GM23338 (cell line): ENCODE results near the gene HERC2. TPM values are rescaled to one million over a fixed set of nuclear protein-coding genes. Genes with fewer than 3 reads are reported as not detected.
A peak's percentile ranks its signal among the peaks of the same experiment; 100 is the strongest.

ENCODE experiments used
- ATAC-seq: fragments of 200-7000 bp; cut with Tn5 transposase; 3 replicates; pipeline ENCODE4 v1.9.1; 2020
- DNase-seq: peaks from one replicate; pipeline ENCODE4 v3.0.0-alpha.2; 2015; ENCODE audit warnings: low spot score
- H2AFZ ChIP-seq: fragments of 200-600 bp; sonication (generic); 2 replicates; pipeline ENCODE4 v1.8.0; 2016; ENCODE audit warnings: antibody characterized with exemption, mild to moderate bottlenecking, moderate library complexity
- H3F3A ChIP-seq: fragments of 200-600 bp; sonication (generic); replicated peaks from 2 replicates; pipeline ENCODE4 v1.8.0; 2017; ENCODE audit warnings: antibody characterized with exemption, mixed run types, low read depth
- H3K27ac ChIP-seq: fragments of 200-600 bp; sonication (generic); 2 replicates; pipeline ENCODE4 v1.6.1; 2016; ENCODE audit warnings: low read depth
- H3K27me3 ChIP-seq: fragments of 200-600 bp; sonication (generic); 2 replicates; pipeline ENCODE4 v1.8.0; 2016; ENCODE audit warnings: mild to moderate bottlenecking, mixed run types, moderate library complexity; ENCODE audit not compliant: insufficient read depth
- H3K36me3 ChIP-seq: fragments of 200-600 bp; sonication (generic); 2 replicates; pipeline ENCODE4 v1.8.0; 2016; ENCODE audit warnings: mild to moderate bottlenecking; ENCODE audit not compliant: insufficient read depth
- H3K4me1 ChIP-seq: fragments of 200-600 bp; sonication (generic); 2 replicates; pipeline ENCODE4 v1.8.0; 2016; ENCODE audit warnings: mild to moderate bottlenecking, moderate library complexity; ENCODE audit not compliant: insufficient read depth
- H3K4me2 ChIP-seq: fragments of 200-600 bp; sonication (generic); 2 replicates; pipeline ENCODE4 v1.7.1; 2017; ENCODE audit warnings: mixed run types
- H3K4me3 ChIP-seq: fragments of 200-600 bp; sonication (generic); 2 replicates; pipeline ENCODE4 v1.6.1; 2016; ENCODE audit warnings: mixed run types
- H3K79me2 ChIP-seq: fragments of 200-600 bp; sonication (generic); replicated peaks from 2 replicates; pipeline ENCODE4 v1.8.0; 2017; ENCODE audit warnings: mild to moderate bottlenecking; ENCODE audit not compliant: insufficient read depth
- H3K9me2 ChIP-seq: fragments of 200-600 bp; sonication (generic); 2 replicates; pipeline ENCODE4 v1.8.0; 2017; ENCODE audit not compliant: insufficient read depth
- H4K20me1 ChIP-seq: fragments of 200-600 bp; sonication (generic); replicated peaks from 2 replicates; pipeline ENCODE4 v1.8.0; 2017; ENCODE audit warnings: mild to moderate bottlenecking; ENCODE audit not compliant: insufficient read depth
- H3K27ac Mint-ChIP-seq: 2 replicates; pipeline ENCODE4 v1.8.0; 2020; ENCODE audit warnings: inconsistent platforms, mild to moderate bottlenecking, moderate library complexity, mixed read lengths
- H3K27me3 Mint-ChIP-seq: 3 replicates; pipeline ENCODE4 v1.8.0; 2022; ENCODE audit warnings: low read depth, mild to moderate bottlenecking, moderate library complexity, mixed read lengths, inconsistent platforms; ENCODE audit not compliant: insufficient read depth, poor library complexity
- H3K36me3 Mint-ChIP-seq: 3 replicates; pipeline ENCODE4 v1.8.0; 2021; ENCODE audit warnings: low read depth, mild to moderate bottlenecking, inconsistent platforms, moderate library complexity, mixed read lengths
- H3K4me1 Mint-ChIP-seq: 3 replicates; pipeline ENCODE4 v1.8.0; 2020; ENCODE audit warnings: mild to moderate bottlenecking, inconsistent platforms, mixed read lengths
- H3K4me3 Mint-ChIP-seq: 3 replicates; pipeline ENCODE4 v1.8.0; 2021; ENCODE audit warnings: moderate library complexity, mild to moderate bottlenecking, inconsistent platforms, mixed read lengths
- H3K9me3 Mint-ChIP-seq: 3 replicates; pipeline ENCODE4 v1.8.0; 2020; ENCODE audit warnings: moderate library complexity, mild to moderate bottlenecking, inconsistent platforms, mixed read lengths
- CREB1 ChIP-seq: fragments of 250-450 bp; sonication (Bioruptor Pico); IDR thresholded peaks from 2 replicates; pipeline ENCODE4 v1.5.0; 2020; ENCODE audit warnings: low read depth, mild to moderate bottlenecking, moderate library complexity
- ETS1 ChIP-seq: IDR thresholded peaks from 2 replicates; pipeline ENCODE4 v1.6.1; 2016; ENCODE audit warnings: antibody characterized with exemption
- EZH2 ChIP-seq: fragments of 200-600 bp; sonication (generic); IDR thresholded peaks from one replicate; pipeline ENCODE4 v1.8.0; 2017; ENCODE audit warnings: antibody characterized with exemption, mild to moderate bottlenecking, low read depth; ENCODE audit not compliant: unreplicated experiment
- JUNB ChIP-seq: IDR thresholded peaks from one replicate; pipeline ENCODE4 v1.6.1; 2016; ENCODE audit warnings: antibody characterized with exemption; ENCODE audit not compliant: unreplicated experiment
- POLR2AphosphoS5 ChIP-seq: IDR thresholded peaks from 2 replicates; pipeline ENCODE4 v1.6.1; 2016; ENCODE audit warnings: antibody characterized with exemption, low read depth
- REST ChIP-seq: IDR thresholded peaks from one replicate; pipeline ENCODE4 v1.6.1; 2018; ENCODE audit warnings: antibody characterized with exemption; ENCODE audit not compliant: unreplicated experiment
- ZNF114 ChIP-seq: fragments of 250-450 bp; sonication (Bioruptor Pico); IDR thresholded peaks from 2 replicates; pipeline ENCODE4 v1.5.0; 2020; ENCODE audit warnings: mild to moderate bottlenecking, moderate library complexity
- ZNF331 ChIP-seq: fragments of 250-450 bp; sonication (Bioruptor Pico); IDR thresholded peaks from 2 replicates; pipeline ENCODE4 v1.5.0; 2020; ENCODE audit warnings: low read depth, mild to moderate bottlenecking, moderate library complexity
- ZNF462 ChIP-seq: fragments of 250-450 bp; sonication (Bioruptor Pico); IDR thresholded peaks from 2 replicates; pipeline ENCODE4 v1.5.0; 2020; ENCODE audit warnings: mild to moderate bottlenecking, moderate library complexity
- polyA plus RNA-seq: library from polyadenylated mRNA; unstranded; fragments of >200 nt; fragmentation: Nextera tagmentation; extraction: Ambion mirVana; gene quantifications from 2 replicates; pipeline ENCODE4 v1.2.1, GENCODE V29; 2016
- total RNA-seq: library from RNA; depleted of rRNA; stranded (reverse); fragments of >200 nt; shearing (Covaris generic); gene quantifications from 2 replicates; pipeline ENCODE4 v1.2.3, GENCODE V29; 2014

The HERC2 gene
- total and polyA plus RNA-seq, 2 experiments from 2014 or later = 71.3 to 80.7 TPM

GRCh38 chr15:28105224-28105791 lies 216.7 kb downstream of the HERC2 start:
- no peak overlapping the region for H3K27ac ChIP-seq
- ATAC-seq = no peak
- no peak overlapping the region for H3K4me3 ChIP-seq
- Mint-ChIP-seq H3K4me1 (peaks cover 12% of the 10 kb centered on the region), H3K9me3 (peaks cover 4% of the 10 kb centered on the region; the same call in 1 of the 3 replicates), H3K36me3 (no peaks in the 10 kb centered on the region; the same call in 2 of the 3 replicates), H3K27ac (no peak overlapping the region), H3K27me3 (peaks cover 58% of the 10 kb centered on the region), H3K4me3 (peak overlapping the region; percentile 62; the same call in 1 of the 3 replicates)
- no peak overlapping the region for H2AFZ ChIP-seq
- H3F3A ChIP-seq = no peaks in the 10 kb centered on the region; the same call in 1 of the 2 replicates
- H3K9me2 ChIP-seq = no peaks in the 10 kb centered on the region
- no peaks in the 10 kb centered on the region for H3K79me2 ChIP-seq
- no peaks in the 10 kb centered on the region for H4K20me1 ChIP-seq
- no peak overlapping the region for H3K4me2 ChIP-seq
- H3K27me3 ChIP-seq = peaks cover 50% of the 10 kb centered on the region
- no peaks in the 10 kb centered on the region for H3K36me3 ChIP-seq
- no peak for DNase-seq
- no peak for TF ChIP-seq ETS1
- TF ChIP-seq EZH2 = no peak
- no peak for TF ChIP-seq JUNB
- no peak for TF ChIP-seq CREB1
- TF ChIP-seq REST = no peak
- no peak for TF ChIP-seq POLR2AphosphoS5
- TF ChIP-seq ZNF331 (CRISPR knock-in tag) = no peak
- no peak for TF ChIP-seq ZNF114 (CRISPR knock-in tag)
- TF ChIP-seq ZNF462 = no peak
- H3K4me1 ChIP-seq = peaks cover 4% of the 10 kb centered on the region; the same call in 1 of the 2 replicates
